H9 (cell line): ENCODE results near the gene SETBP1. TPM values are rescaled to one million over a fixed set of nuclear protein-coding genes. Genes with fewer than 3 reads are reported as not detected.

Source experiments
- DNase-seq: peaks from one replicate; pipeline ENCODE4 v3.0.0-alpha.2; 2017
- H2AFZ ChIP-seq: one replicate; pipeline ENCODE4 v1.6.1; 2013; ENCODE audit warnings: mild to moderate bottlenecking, low read length, control low read depth, moderate library complexity
- H2AK5ac ChIP-seq: 2 replicates; pipeline ENCODE4 v1.6.1; 2013; ENCODE audit warnings: low read length, control low read depth, mixed read lengths; ENCODE audit not compliant: insufficient read length
- H2BK120ac ChIP-seq: one replicate; pipeline ENCODE4 v1.6.1; 2013; ENCODE audit warnings: low read depth, mild to moderate bottlenecking, low read length, control low read depth, inconsistent platforms; ENCODE audit not compliant: poor library complexity, severe bottlenecking
- H2BK12ac ChIP-seq: 2 replicates; pipeline ENCODE4 v1.6.1; 2013; ENCODE audit warnings: low read length, control low read depth, mixed read lengths, low read depth; ENCODE audit not compliant: insufficient read length
- H2BK15ac ChIP-seq: 2 replicates; pipeline ENCODE4 v1.6.1; 2013; ENCODE audit warnings: low read depth, low read length, control low read depth
- H2BK20ac ChIP-seq: one replicate; pipeline ENCODE4 v1.6.1; 2013; ENCODE audit warnings: low read depth, mild to moderate bottlenecking, low read length, control low read depth, inconsistent platforms; ENCODE audit not compliant: poor library complexity, severe bottlenecking
- H2BK5ac ChIP-seq: 2 replicates; pipeline ENCODE4 v1.6.1; 2013; ENCODE audit warnings: low read length, control low read depth, mixed read lengths; ENCODE audit not compliant: insufficient read length
- H3K14ac ChIP-seq: 2 replicates; pipeline ENCODE4 v1.6.1; 2013; ENCODE audit warnings: low read length, control low read depth; ENCODE audit not compliant: insufficient read depth
- H3K18ac ChIP-seq: 2 replicates; pipeline ENCODE4 v1.6.1; 2013; ENCODE audit warnings: low read depth, mild to moderate bottlenecking, mixed read lengths, low read length, control low read depth; ENCODE audit not compliant: insufficient read length
- H3K23ac ChIP-seq: 2 replicates; pipeline ENCODE4 v1.6.1; 2013; ENCODE audit warnings: low read length, control low read depth, mixed read lengths, low read depth; ENCODE audit not compliant: insufficient read length
- H3K23me2 ChIP-seq: 2 replicates; pipeline ENCODE4 v1.6.1; 2013; ENCODE audit warnings: low read depth, mild to moderate bottlenecking, mixed read lengths, low read length, control low read depth; ENCODE audit not compliant: insufficient read length, poor library complexity, severe bottlenecking
- H3K27ac ChIP-seq: 2 replicates; pipeline ENCODE4 v1.5.1; 2013; ENCODE audit warnings: low read length, control low read depth, mixed read lengths, low read depth; ENCODE audit not compliant: insufficient read length
- H3K27me3 ChIP-seq: 2 replicates; pipeline ENCODE4 v1.6.1; 2013; ENCODE audit warnings: low read length, control low read depth, inconsistent platforms; ENCODE audit not compliant: insufficient read depth
- H3K4ac ChIP-seq: 2 replicates; pipeline ENCODE4 v1.6.1; 2013; ENCODE audit warnings: low read depth, mild to moderate bottlenecking, control low read depth, inconsistent platforms, low read length, moderate library complexity
- H3K4me1 ChIP-seq: 2 replicates; pipeline ENCODE4 v1.6.1; 2013; ENCODE audit warnings: low read length, control low read depth, inconsistent platforms; ENCODE audit not compliant: insufficient read depth
- H3K4me2 ChIP-seq: 2 replicates; pipeline ENCODE4 v1.6.1; 2013; ENCODE audit warnings: low read length, control low read depth, mixed read lengths; ENCODE audit not compliant: insufficient read length, insufficient read depth
- H3K56ac ChIP-seq: 2 replicates; pipeline ENCODE4 v1.6.1; 2013; ENCODE audit warnings: low read depth, mild to moderate bottlenecking, mixed read lengths, low read length, control low read depth; ENCODE audit not compliant: insufficient read length
- H3K79me1 ChIP-seq: 2 replicates; pipeline ENCODE4 v1.6.1; 2013; ENCODE audit warnings: low read depth, mild to moderate bottlenecking, moderate library complexity, low read length, control low read depth, inconsistent platforms; ENCODE audit not compliant: insufficient read depth, poor library complexity, severe bottlenecking
- H3K79me2 ChIP-seq: 2 replicates; pipeline ENCODE4 v1.6.1; 2013; ENCODE audit warnings: low read length, control low read depth, inconsistent platforms; ENCODE audit not compliant: insufficient read depth
- H3K9ac ChIP-seq: 2 replicates; pipeline ENCODE4 v1.6.1; 2013; ENCODE audit warnings: low read length, control low read depth, mixed read lengths; ENCODE audit not compliant: insufficient read length; ENCODE audit errors: extremely low read depth
- H3K9me3 ChIP-seq: one replicate; pipeline ENCODE4 v1.6.1; 2013; ENCODE audit warnings: low read depth, low read length, inconsistent platforms; ENCODE audit not compliant: control insufficient read depth
- H3T11ph ChIP-seq: one replicate; pipeline ENCODE4 v1.6.1; 2013; ENCODE audit warnings: mild to moderate bottlenecking, low read length, control low read depth, inconsistent platforms
- H4K20me1 ChIP-seq: one replicate; pipeline ENCODE4 v1.6.1; 2013; ENCODE audit not compliant: control insufficient read depth, insufficient read length, insufficient read depth
- H4K5ac ChIP-seq: 2 replicates; pipeline ENCODE4 v1.6.1; 2013; ENCODE audit warnings: low read depth, mild to moderate bottlenecking, mixed read lengths, low read length, control low read depth; ENCODE audit not compliant: insufficient read length
- H4K8ac ChIP-seq: replicated peaks from 2 replicates; pipeline ENCODE4 v1.6.1; 2013; ENCODE audit warnings: low read length, control low read depth, mixed read lengths, low read depth; ENCODE audit not compliant: insufficient read length
- H4K91ac ChIP-seq: 2 replicates; pipeline ENCODE4 v1.6.1; 2013; ENCODE audit warnings: low read depth, mild to moderate bottlenecking, moderate library complexity, mixed read lengths, low read length, control low read depth; ENCODE audit not compliant: insufficient read length
- H3K27ac Mint-ChIP-seq, 3 experiments: 2 replicates in 2 of 3; 3 replicates in 1 of 3; pipeline ENCODE4 v1.8.0; 2020 to 2021; ENCODE audit warnings: mixed read lengths in 3 of 3, mild to moderate bottlenecking in 1 of 3, moderate library complexity in 1 of 3
- H3K27me3 Mint-ChIP-seq: 2 replicates; pipeline ENCODE4 v1.8.0; 2021; ENCODE audit warnings: low read depth, mild to moderate bottlenecking, moderate library complexity, mixed read lengths
- H3K36me3 Mint-ChIP-seq, 3 experiments: 2 replicates in 2 of 3; 3 replicates in 1 of 3; pipeline ENCODE4 v1.8.0; 2020 to 2021; ENCODE audit warnings: low read depth in 3 of 3, mixed read lengths in 3 of 3; ENCODE audit not compliant: insufficient read depth in 1 of 3
- H3K4me1 Mint-ChIP-seq, 2 experiments: 2 replicates each; pipeline ENCODE4 v1.8.0; 2020; ENCODE audit warnings: mixed read lengths in 2 of 2
- H3K4me3 Mint-ChIP-seq, 2 experiments: 2 replicates in 1 of 2; 3 replicates in 1 of 2; pipeline ENCODE4 v1.8.0; 2020 to 2021; ENCODE audit warnings: mild to moderate bottlenecking in 2 of 2, mixed read lengths in 2 of 2, moderate library complexity in 1 of 2
- H3K9me3 Mint-ChIP-seq, 2 experiments: 2 replicates in 1 of 2; 3 replicates in 1 of 2; pipeline ENCODE4 v1.8.0; 2020; ENCODE audit warnings: mild to moderate bottlenecking in 2 of 2, mixed read lengths in 2 of 2, moderate library complexity in 1 of 2
- CTCF ChIP-seq: fragments of 200-600 bp; sonication (generic); conservative IDR thresholded peaks from 3 replicates; pipeline ENCODE4 v1.8.0; 2021; ENCODE audit warnings: antibody characterized with exemption, mild to moderate bottlenecking
- WGBS: extraction: QIAGEN DNeasy Blood & Tissue Kit; methylation state at CpG from one replicate; pipeline ENCODE4 v1.1.7; 2013; ENCODE audit warnings: missing lambda C conversion rate, low lambda C conversion rate, mixed read lengths; ENCODE audit not compliant: insufficient read length; ENCODE audit errors: extremely low coverage; 5-methylcytosine and 5-hydroxymethylcytosine counted together
- total RNA-seq: library from RNA; stranded (reverse); gene quantifications from 2 replicates; pipeline ENCODE4 v1.2.1, GENCODE V29; 2021

The SETBP1 gene
- total RNA-seq, 1 experiment from 2014 or later, result 4.6 TPM

- Histone ChIP-seq H3K23me2 (no peaks in the 10 kb centered on the region), H3K9me3 (no peaks in the 10 kb centered on the region), H3K4me2 (no peak overlapping the region), H3K56ac (no peak overlapping the region), H3K14ac (no peak overlapping the region), H3K18ac (no peak overlapping the region), H3K9ac (no peak overlapping the region), H3K79me1 (no peaks in the 10 kb centered on the region), H3K4me1 (no peaks in the 10 kb centered on the region), H2BK12ac (no peak overlapping the region), H4K8ac (no peak overlapping the region), H2BK5ac (no peak overlapping the region), H2BK20ac (no peak overlapping the region), H2AFZ (no peak overlapping the region), H2BK120ac (no peak overlapping the region), H4K20me1 (no peaks in the 10 kb centered on the region), H3K79me2 (no peaks in the 10 kb centered on the region), H3K27me3 (no peaks in the 10 kb centered on the region), H4K5ac (no peak overlapping the region), H3T11ph (no peak overlapping the region), H3K4ac (no peak overlapping the region), H2AK5ac (no peak overlapping the region), H4K91ac (no peak overlapping the region), H3K27ac (no peak overlapping the region), H2BK15ac (no peak overlapping the region), H3K23ac (no peak overlapping the region)
- Mint-ChIP-seq H3K4me3 (no peak overlapping the region), H3K27ac (no peak overlapping the region), H3K4me1 (peaks cover 4% of the 10 kb centered on the region in 2 experiments; a peak in 3 of 4 replicates), H3K9me3 (no peaks in the 10 kb centered on the region), H3K27me3 (peaks cover 4% of the 10 kb centered on the region), H3K36me3 (no peaks in the 10 kb centered on the region)
- no peak for TF ChIP-seq CTCF
- DNase-seq, result no peak
- WGBS, result no CpG with 5 or more reads among the region's 1 CpG
Observed at GRCh38 chr18:45112682-45113081, 432.0 kb downstream of the SETBP1 start.
